GM18505 (cell line): ENCODE results near the gene RGS3.

Experiments
- ATAC-seq: cut with Tn5 transposase; IDR thresholded peaks from one replicate; pipeline ENCODE4 v1.9.1; 2021; ENCODE audit not compliant: unreplicated experiment
- POLR2A ChIP-seq: IDR thresholded peaks from 4 replicates; pipeline ENCODE4 v1.6.1; 2011; ENCODE audit warnings: borderline replicate concordance; ENCODE audit not compliant: insufficient read depth, insufficient read length; ENCODE audit errors: extremely low read depth

Gene RGS3

GRCh38 chr9:113619491-113620376, 156.2 kb downstream of the RGS3 start:
- no peak for TF ChIP-seq POLR2A
- ATAC-seq, result no peak

GRCh38 chr9:113620377-113621161, 157.0 kb downstream of the RGS3 start:
- TF ChIP-seq POLR2A, result no peak
- no peak for ATAC-seq

- ATAC-seq, result no peak
- no peak for TF ChIP-seq POLR2A
Observed at GRCh38 chr9:113621309-113621791, 157.8 kb downstream of the RGS3 start.

GRCh38 chr9:113621980-113622379, 158.5 kb downstream of the RGS3 start:
- TF ChIP-seq POLR2A, result no peak
- ATAC-seq, result no peak

- peak; percentile 34 for TF ChIP-seq POLR2A
- peak; percentile 73 for ATAC-seq
Observed at GRCh38 chr9:113622600-113623400, 159.3 kb downstream of the RGS3 start.

- TF ChIP-seq POLR2A, result no peak
- no peak for ATAC-seq
Observed at GRCh38 chr9:113623851-113624485, 160.4 kb downstream of the RGS3 start.

GRCh38 chr9:113624721-113625120, 161.2 kb downstream of the RGS3 start:
- no peak for ATAC-seq
- TF ChIP-seq POLR2A, result no peak

GRCh38 chr9:113625486-113625885, 162.0 kb downstream of the RGS3 start:
- TF ChIP-seq POLR2A, result no peak
- ATAC-seq, result no peak

- TF ChIP-seq POLR2A, result no peak
- no peak for ATAC-seq
Observed at GRCh38 chr9:113626735-113627495, 163.4 kb downstream of the RGS3 start.

GRCh38 chr9:113628621-113629020, 165.1 kb downstream of the RGS3 start:
- no peak for ATAC-seq
- no peak for TF ChIP-seq POLR2A

GRCh38 chr9:113630386-113631136, 167.0 kb downstream of the RGS3 start:
- no peak for TF ChIP-seq POLR2A
- ATAC-seq, result no peak
